ENCODE data around the gene RPL39.

DNA sequence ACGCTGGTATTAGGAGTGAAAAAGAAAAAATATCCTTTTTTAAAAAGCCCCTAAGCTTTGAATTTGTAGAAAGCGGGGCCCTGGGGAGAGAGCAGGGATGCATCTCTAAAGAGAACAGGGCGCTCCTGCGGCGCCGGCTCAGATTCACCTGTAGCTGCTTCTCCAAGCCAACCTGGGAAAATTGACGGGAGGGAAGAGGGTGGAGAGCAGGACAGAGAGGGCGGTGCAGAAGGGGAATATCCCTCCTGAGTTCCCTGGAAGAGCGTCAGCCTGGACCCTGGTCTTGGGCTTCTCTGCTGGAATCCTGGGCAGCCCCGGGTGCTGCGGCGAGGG lies 33.8 kb downstream of the RPL39 start:
- no peak for TF ChIP-seq POLR2A (IDR thresholded peaks at IDR 0.05; ENCODE audit: low read length)
- no peak for TF ChIP-seq GATA1 (IDR thresholded peaks at IDR 0.05; ENCODE audit: low read depth, low read length)

All from erythroblast (primary cell).